HepG2 (cell line): ENCODE measurements around the gene ACTN3. TPM values are rescaled to one million over a fixed set of nuclear protein-coding genes. Genes with fewer than 3 reads are reported as not detected.
A peak's percentile ranks its signal among the peaks of the same experiment; 100 is the strongest.

ENCODE experiments used
- ATF2 ChIP-seq: sonication (generic); formaldehyde crosslinking; IDR thresholded peaks from 2 replicates; pipeline ENCODE4 v1.4.0; 2020; ENCODE audit warnings: missing genetic modification reagents
- ERF ChIP-seq: IDR thresholded peaks from 2 replicates; pipeline ENCODE4 v1.6.1; 2018; ENCODE audit warnings: missing biosample characterization, missing genetic modification reagents
- MEIS2 ChIP-seq: sonication (generic); formaldehyde crosslinking; IDR thresholded peaks from 2 replicates; pipeline ENCODE4 v1.9.0; 2021; ENCODE audit warnings: mild to moderate bottlenecking, missing genetic modification reagents
- NFAT5 ChIP-seq: sonication (generic); formaldehyde crosslinking; IDR thresholded peaks from 2 replicates; pipeline ENCODE4 v1.4.0; 2020; ENCODE audit warnings: missing genetic modification reagents
- SRF ChIP-seq: IDR thresholded peaks from 2 replicates; pipeline ENCODE4 v1.6.1; 2011; ENCODE audit warnings: mild to moderate bottlenecking, low read depth, low read length, moderate library complexity
- ZNF18 ChIP-seq: sonication (generic); formaldehyde crosslinking; IDR thresholded peaks from 2 replicates; pipeline ENCODE4 v1.8.0; 2022; ENCODE audit warnings: mild to moderate bottlenecking, missing genetic modification reagents; ENCODE audit not compliant: insufficient replicate concordance
- ZNF362 ChIP-seq: sonication (generic); formaldehyde crosslinking; IDR thresholded peaks from 2 replicates; pipeline ENCODE4 v1.4.0; 2020; ENCODE audit warnings: missing genetic modification reagents, mild to moderate bottlenecking, borderline replicate concordance
- ZNF598 ChIP-seq: sonication (generic); formaldehyde crosslinking; IDR thresholded peaks from 2 replicates; pipeline ENCODE4 v1.5.1; 2020; ENCODE audit warnings: mild to moderate bottlenecking, missing genetic modification reagents, borderline replicate concordance
- ZNF687 ChIP-seq: sonication (generic); formaldehyde crosslinking; IDR thresholded peaks from 2 replicates; pipeline ENCODE4 v1.5.1; 2020; ENCODE audit warnings: mild to moderate bottlenecking, missing genetic modification reagents, moderate library complexity
- polyA plus RNA-seq, 8 experiments: library from polyadenylated mRNA; depleted of rRNA in 3 of 8; stranded (reverse) in 7 of 8; unstranded in 1 of 8; fragments of >200 nt; fragmentation: Illumina TruSeq in 4 of 8; extraction: Trizol in 4 of 8; gene quantifications; 2 replicates each; pipeline versions ENCODE4 v1.2.1 to v1.2.3, GENCODE V29; 2011 to 2016; ENCODE audit warnings: low read depth in 4 of 8, missing spikeins in 1 of 8, mixed read lengths in 1 of 8; ENCODE audit not compliant: insufficient read depth in 1 of 8
- total RNA-seq, 5 experiments: library from RNA; depleted of rRNA; stranded (reverse); fragments of >200 nt; fragmentation: Illumina TruSeq; extraction: Trizol; gene quantifications; 2 replicates each; pipeline ENCODE4 v1.2.3, GENCODE V29; 2016; ENCODE audit warnings: low read depth in 1 of 5

The ACTN3 gene
- total and polyA plus RNA-seq, 2 of the 13 experiments (the other 11 are each of a cell fraction or from before 2014, with no cell fraction given), result 0.04 to 0.09 TPM

- TF ChIP-seq ZNF598 (CRISPR knock-in tag), result peak; percentile 79; the same call in 1 of the 2 replicates
- no peak for TF ChIP-seq ZNF362 (CRISPR knock-in tag)
- TF ChIP-seq ZNF687, result peak; percentile 87
- TF ChIP-seq MEIS2 (CRISPR knock-in tag), result peak; percentile 56; the same call in 1 of the 2 replicates
- TF ChIP-seq ZNF18 (CRISPR knock-in tag), result no peak
- TF ChIP-seq NFAT5, result peak; percentile 74; the same call in 1 of the 2 replicates
- TF ChIP-seq ERF (CRISPR knock-in tag), result peak; percentile 63
- TF ChIP-seq ATF2 (CRISPR knock-in tag), result no peak; the same call in 1 of the 2 replicates
- TF ChIP-seq SRF, result peak; percentile 71
Measured at GRCh38 chr11:66510271-66510989, 36.3 kb upstream of the ACTN3 start, which contains the start of gene BBS1 (continued).
